ENCODE measurements around the gene RABGAP1L.
"Not testable (repeated sequence)": the region's sequence is repeated elsewhere in the genome, so short reads cannot be mapped to it uniquely, and the experiment has no call there.

The RABGAP1L gene

GRCh38 chr1:174406421-174406820, 247.1 kb downstream of the RABGAP1L start:
- DNase-seq (ENCODE audit: low read depth in 1 of 2, low spot score in 1 of 2): no peak
- in situ Hi-C loops (cut with HindIII; ENCODE audit: low pct_unique_long_range_greater_than_20kb, low sequenced_read_pairs): no loop called here
- no peak for TF ChIP-seq JUND (IDR thresholded peaks at IDR 0.05; ENCODE audit: low read depth)

- TF ChIP-seq JUND (IDR thresholded peaks at IDR 0.05; ENCODE audit: low read depth): no peak
- in situ Hi-C loops (cut with HindIII; ENCODE audit: low pct_unique_long_range_greater_than_20kb, low sequenced_read_pairs): no loop called here
- DNase-seq (ENCODE audit: low read depth in 1 of 2, low spot score in 1 of 2): no peak
Measured at GRCh38 chr1:174407665-174408064, 248.3 kb downstream of the RABGAP1L start.

GRCh38 chr1:174408146-174408545, 248.8 kb downstream of the RABGAP1L start:
- in situ Hi-C loops (cut with HindIII; ENCODE audit: low pct_unique_long_range_greater_than_20kb, low sequenced_read_pairs): no loop called here
- TF ChIP-seq JUND (IDR thresholded peaks at IDR 0.05; ENCODE audit: low read depth): no peak
- DNase-seq (ENCODE audit: low read depth in 1 of 2, low spot score in 1 of 2): no peak

GRCh38 chr1:174409801-174410200, 250.5 kb downstream of the RABGAP1L start:
- DNase-seq (ENCODE audit: low read depth in 1 of 2, low spot score in 1 of 2); in situ Hi-C loops (cut with HindIII; ENCODE audit: low pct_unique_long_range_greater_than_20kb, low sequenced_read_pairs): not testable (repeated sequence)

GRCh38 chr1:174413632-174414031, 254.3 kb downstream of the RABGAP1L start:
- peak in 1 of 2 experiments; percentile 34 for DNase-seq (ENCODE audit: low read depth in 1 of 2, low spot score in 1 of 2)
- in situ Hi-C loops (cut with HindIII; ENCODE audit: low pct_unique_long_range_greater_than_20kb, low sequenced_read_pairs): no loop called here

GRCh38 chr1:174414203-174414602, 254.9 kb downstream of the RABGAP1L start:
- DNase-seq (ENCODE audit: low read depth in 1 of 2, low spot score in 1 of 2): no peak
- in situ Hi-C loops (cut with HindIII; ENCODE audit: low pct_unique_long_range_greater_than_20kb, low sequenced_read_pairs): no loop called here
- no peak for TF ChIP-seq JUND (IDR thresholded peaks at IDR 0.05; ENCODE audit: low read depth)

More at GRCh38 chr1:174413632-174414031, 254.3 kb downstream of the RABGAP1L start:
- no peak for TF ChIP-seq JUND (IDR thresholded peaks at IDR 0.05; ENCODE audit: low read depth)

- DNase-seq (ENCODE audit: low read depth in 1 of 2, low spot score in 1 of 2): no peak
- TF ChIP-seq JUND (IDR thresholded peaks at IDR 0.05; ENCODE audit: low read depth): no peak
- in situ Hi-C loops (cut with HindIII; ENCODE audit: low pct_unique_long_range_greater_than_20kb, low sequenced_read_pairs): no loop called here
Measured at GRCh38 chr1:174415506-174415905, 256.2 kb downstream of the RABGAP1L start.

GRCh38 chr1:174417921-174418320, 258.6 kb downstream of the RABGAP1L start:
- TF ChIP-seq JUND (IDR thresholded peaks at IDR 0.05; ENCODE audit: low read depth): no peak
- in situ Hi-C loops (cut with HindIII; ENCODE audit: low pct_unique_long_range_greater_than_20kb, low sequenced_read_pairs): no loop called here
- DNase-seq (ENCODE audit: low read depth in 1 of 2, low spot score in 1 of 2): peak in 1 of 2 experiments; percentile 51

- DNase-seq (ENCODE audit: low read depth in 1 of 2, low spot score in 1 of 2): no peak
- in situ Hi-C loops (cut with HindIII; ENCODE audit: low pct_unique_long_range_greater_than_20kb, low sequenced_read_pairs): no loop called here
Measured at GRCh38 chr1:174425121-174425520, 265.8 kb downstream of the RABGAP1L start.

GRCh38 chr1:174426153-174426552, 266.8 kb downstream of the RABGAP1L start:
- in situ Hi-C loops (cut with HindIII; ENCODE audit: low pct_unique_long_range_greater_than_20kb, low sequenced_read_pairs): no loop called here
- TF ChIP-seq JUND (IDR thresholded peaks at IDR 0.05; ENCODE audit: low read depth): no peak
- no peak for DNase-seq (ENCODE audit: low read depth in 1 of 2, low spot score in 1 of 2)

More at GRCh38 chr1:174425121-174425520, 265.8 kb downstream of the RABGAP1L start:
- no peak for TF ChIP-seq JUND (IDR thresholded peaks at IDR 0.05; ENCODE audit: low read depth)

GRCh38 chr1:174428033-174428432, 268.7 kb downstream of the RABGAP1L start:
- in situ Hi-C loops (cut with HindIII; ENCODE audit: low pct_unique_long_range_greater_than_20kb, low sequenced_read_pairs): no loop called here
- TF ChIP-seq JUND (IDR thresholded peaks at IDR 0.05; ENCODE audit: low read depth): no peak
- no peak for DNase-seq (ENCODE audit: low read depth in 1 of 2, low spot score in 1 of 2)

GRCh38 chr1:174428739-174429138, 269.4 kb downstream of the RABGAP1L start:
- no peak for TF ChIP-seq JUND (IDR thresholded peaks at IDR 0.05; ENCODE audit: low read depth)
- DNase-seq (ENCODE audit: low read depth in 1 of 2, low spot score in 1 of 2): no peak
- in situ Hi-C loops (cut with HindIII; ENCODE audit: low pct_unique_long_range_greater_than_20kb, low sequenced_read_pairs): no loop called here

GRCh38 chr1:174433451-174433850, 274.1 kb downstream of the RABGAP1L start:
- DNase-seq (ENCODE audit: low read depth in 1 of 2, low spot score in 1 of 2): no peak
- TF ChIP-seq JUND (IDR thresholded peaks at IDR 0.05; ENCODE audit: low read depth): no peak
- in situ Hi-C loops (cut with HindIII; ENCODE audit: low pct_unique_long_range_greater_than_20kb, low sequenced_read_pairs): no loop called here

GRCh38 chr1:174445351-174445750, 286.0 kb downstream of the RABGAP1L start:
- in situ Hi-C loops (cut with HindIII; ENCODE audit: low pct_unique_long_range_greater_than_20kb, low sequenced_read_pairs): no loop called here
- no peak for TF ChIP-seq JUND (IDR thresholded peaks at IDR 0.05; ENCODE audit: low read depth)
- DNase-seq (ENCODE audit: low read depth in 1 of 2, low spot score in 1 of 2): no peak
